Activated T-cell treated with anti-CD3 and anti-CD28 coated beads, Interleukin-2, amount 50 U/mL, for 4 hours (primary cell): Measurements from ENCODE around the gene MARCHF10. TPM values are rescaled to one million over a fixed set of nuclear protein-coding genes. Genes with fewer than 3 reads are reported as not detected.
"Not testable (repeated sequence)": the region's sequence is repeated elsewhere in the genome, so short reads cannot be mapped to it uniquely, and the experiment has no call there.

Experiments
- ATAC-seq, 2 donors: fragments of 200-7000 bp; cut with Tn5 transposase; one replicate each; pipeline ENCODE4 v1.10.0; 2021
- DNase-seq: peaks from one replicate; pipeline ENCODE4 v3.0.0-alpha.2; 2020
- H3K27me3 Mint-ChIP-seq: one replicate; pipeline ENCODE4 v1.8.0; 2021; ENCODE audit warnings: low read depth, mixed read lengths
- H3K36me3 Mint-ChIP-seq: one replicate; pipeline ENCODE4 v1.8.0; 2022; ENCODE audit warnings: mixed read lengths; ENCODE audit not compliant: insufficient read depth
- H3K4me1 Mint-ChIP-seq: one replicate; pipeline ENCODE4 v1.8.0; 2021; ENCODE audit warnings: low read depth, mixed read lengths
- H3K4me3 Mint-ChIP-seq: one replicate; pipeline ENCODE4 v1.8.0; 2021; ENCODE audit warnings: mild to moderate bottlenecking, moderate library complexity, mixed read lengths
- H3K9me3 Mint-ChIP-seq: one replicate; pipeline ENCODE4 v1.8.0; 2021; ENCODE audit warnings: mixed read lengths
- total RNA-seq, 3 donors: library from RNA; stranded (reverse); gene quantifications; one replicate each; pipeline ENCODE4 v1.2.1, GENCODE V29; 2021

MARCHF10 gene
- total RNA-seq, 3 donors from 2014 or later, result not detected

- H3K4me3 Mint-ChIP-seq, H3K4me1 Mint-ChIP-seq, ATAC-seq, DNase-seq, H3K36me3 Mint-ChIP-seq, H3K9me3 Mint-ChIP-seq: not testable (repeated sequence)
- H3K27me3 Mint-ChIP-seq, result peaks cover 11% of the 10 kb centered on the region
These were observed 22.1 kb downstream of the MARCHF10 start for GRCh38 chr17:62785983-62786382.

DNA sequence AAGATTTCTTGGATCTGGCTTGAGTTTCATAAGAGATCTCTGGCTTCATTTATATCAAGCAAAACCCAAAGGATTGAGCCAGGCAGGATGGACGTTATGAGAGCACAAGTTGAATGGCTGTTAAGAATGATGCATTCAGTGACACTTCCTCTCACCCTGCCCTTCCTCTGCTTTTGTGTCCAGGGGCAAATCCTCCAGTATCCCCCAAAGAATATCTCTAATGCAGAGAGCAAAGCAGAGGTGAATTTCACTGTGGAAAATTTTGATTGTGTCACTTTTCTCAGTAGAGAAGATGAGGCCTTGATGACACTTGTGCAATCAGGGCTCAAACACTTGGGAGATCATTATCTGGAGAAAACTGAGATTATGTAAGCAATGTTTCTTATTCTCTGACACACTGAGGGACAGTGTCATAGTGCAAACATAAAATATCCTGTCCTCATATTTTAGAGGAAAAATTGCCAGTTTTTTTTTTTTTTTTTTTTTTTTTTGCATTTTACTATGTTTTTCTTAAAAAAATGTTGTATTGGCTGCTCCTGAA is 25.3 kb downstream of the MARCHF10 start:
- H3K27me3 Mint-ChIP-seq, result peaks cover 8% of the 10 kb centered on the region
- H3K4me1 Mint-ChIP-seq, result no peaks in the 10 kb centered on the region
- no peak for ATAC-seq
- H3K36me3 Mint-ChIP-seq, result peaks cover 4% of the 10 kb centered on the region
- H3K4me3 Mint-ChIP-seq, result no peak overlapping the region
- peaks cover 4% of the 10 kb centered on the region for H3K9me3 Mint-ChIP-seq
- DNase-seq, result no peak

DNA sequence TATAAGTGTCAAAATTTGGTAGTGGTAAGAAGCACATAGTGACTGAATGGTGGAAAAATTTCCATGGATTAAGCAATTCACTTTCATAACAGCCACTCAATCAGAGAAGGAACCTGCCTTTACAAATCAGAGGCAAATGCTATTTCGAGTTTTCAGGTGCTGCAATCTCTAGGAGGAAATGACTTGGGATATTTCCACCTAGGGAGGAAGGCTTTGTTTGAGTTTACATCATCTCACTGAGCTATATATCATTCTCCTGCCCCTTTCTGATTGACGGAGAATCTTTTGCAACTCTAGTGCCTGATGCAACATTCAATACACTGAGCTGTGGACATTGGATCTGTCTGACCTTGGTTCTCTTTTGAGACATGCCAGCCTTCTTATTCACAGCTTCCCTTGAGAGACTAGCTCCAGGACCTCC is 26.3 kb downstream of the MARCHF10 start:
- H3K27me3 Mint-ChIP-seq, result peaks cover 12% of the 10 kb centered on the region
- no peak for ATAC-seq
- no peak overlapping the region for H3K4me3 Mint-ChIP-seq
- H3K36me3 Mint-ChIP-seq, result peaks cover 4% of the 10 kb centered on the region
- H3K9me3 Mint-ChIP-seq, result peaks cover 4% of the 10 kb centered on the region
- DNase-seq, result no peak
- H3K4me1 Mint-ChIP-seq, result no peaks in the 10 kb centered on the region

DNA sequence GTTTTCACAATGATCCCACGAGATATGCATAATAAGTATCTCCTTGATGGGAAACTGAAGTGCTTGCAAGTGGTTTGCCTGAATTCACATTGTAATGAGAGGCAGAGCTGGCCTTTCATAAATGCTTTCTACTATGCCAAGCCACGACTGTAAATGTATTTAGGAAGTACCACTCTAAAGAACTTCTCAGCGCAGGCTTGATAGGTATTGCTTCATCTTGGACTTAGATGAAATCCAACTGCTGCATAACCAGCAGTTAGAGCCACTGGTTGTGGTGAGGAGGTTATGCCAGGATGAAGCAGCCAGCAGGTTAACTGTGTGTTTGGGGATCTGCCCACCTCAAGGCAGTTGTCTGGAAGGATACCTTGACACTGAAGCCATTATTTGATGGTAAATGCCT is 26.8 kb downstream of the MARCHF10 start:
- ATAC-seq (no peak), DNase-seq (no peak)
- Mint-ChIP-seq H3K4me3 (no peak overlapping the region), H3K4me1 (no peaks in the 10 kb centered on the region), H3K27me3 (peaks cover 13% of the 10 kb centered on the region), H3K9me3 (peaks cover 4% of the 10 kb centered on the region), H3K36me3 (peaks cover 4% of the 10 kb centered on the region)

GRCh38 chr17:62780951-62781350 is 27.2 kb downstream of the MARCHF10 start:
- Mint-ChIP-seq H3K9me3 (peaks cover 4% of the 10 kb centered on the region), H3K36me3 (peaks cover 4% of the 10 kb centered on the region), H3K4me1 (no peaks in the 10 kb centered on the region), H3K4me3 (no peak overlapping the region), H3K27me3 (peaks cover 16% of the 10 kb centered on the region)
- ATAC-seq, result no peak
- no peak for DNase-seq

DNA sequence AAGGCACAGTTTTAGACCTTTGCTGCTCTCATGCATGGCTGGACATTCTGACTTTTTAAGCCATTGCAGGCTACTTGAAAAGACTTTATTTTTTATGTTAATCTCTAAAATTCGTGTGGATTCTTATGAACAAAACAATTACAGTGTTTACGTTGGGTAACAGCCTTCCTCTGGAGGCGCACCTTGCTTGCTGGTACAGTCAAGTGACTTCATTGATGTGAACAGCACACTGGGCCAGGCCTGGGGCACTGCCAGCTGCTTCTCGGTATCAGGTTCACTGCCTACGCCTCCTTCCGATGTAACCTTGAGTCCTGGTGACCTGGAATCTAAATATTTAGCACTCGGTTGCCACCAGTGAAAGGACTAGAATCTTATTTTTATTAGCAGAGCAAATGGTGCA is 27.8 kb downstream of the MARCHF10 start:
- no peak for ATAC-seq
- H3K36me3 Mint-ChIP-seq, result peaks cover 4% of the 10 kb centered on the region
- H3K27me3 Mint-ChIP-seq, result peaks cover 14% of the 10 kb centered on the region
- peaks cover 4% of the 10 kb centered on the region for H3K9me3 Mint-ChIP-seq
- H3K4me1 Mint-ChIP-seq, result no peaks in the 10 kb centered on the region
- DNase-seq, result no peak
- no peak overlapping the region for H3K4me3 Mint-ChIP-seq

DNA sequence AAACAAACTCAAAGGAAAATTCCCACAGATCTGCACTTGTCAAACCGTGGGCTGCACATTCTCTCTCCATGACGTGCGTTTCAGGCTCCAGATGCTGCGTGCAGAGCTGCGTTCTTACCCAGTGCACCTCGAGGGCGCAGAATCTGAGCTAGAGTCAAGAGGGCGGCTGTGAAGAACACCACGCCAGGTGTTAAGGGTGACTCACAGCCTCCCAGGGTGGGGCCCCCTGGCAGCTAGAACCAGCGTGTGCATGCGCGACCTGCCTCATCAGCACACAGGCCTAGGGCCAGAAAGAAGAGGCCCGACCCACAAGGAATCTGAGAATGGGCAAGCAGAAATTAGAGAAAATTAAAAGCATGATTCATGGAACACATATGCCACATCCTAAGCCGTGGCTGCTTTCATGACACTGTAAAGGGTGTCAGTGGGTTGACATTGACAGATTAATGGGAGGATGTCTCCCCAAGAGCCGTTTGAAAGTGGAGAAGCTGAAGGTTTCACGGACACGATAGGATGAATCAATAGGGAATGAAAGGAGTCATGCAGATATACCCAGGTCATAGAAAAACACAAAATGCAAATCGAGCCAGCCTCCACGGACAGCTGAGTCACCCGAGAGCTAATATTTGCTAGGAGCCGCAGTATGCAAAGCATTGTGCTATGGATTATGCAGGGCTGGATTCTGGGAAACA is 29.0 kb downstream of the MARCHF10 start:
- Mint-ChIP-seq H3K27me3 (peaks cover 16% of the 10 kb centered on the region), H3K9me3 (peaks cover 4% of the 10 kb centered on the region), H3K4me3 (no peak overlapping the region), H3K36me3 (peaks cover 4% of the 10 kb centered on the region), H3K4me1 (no peaks in the 10 kb centered on the region)
- ATAC-seq, result no peak
- DNase-seq, result no peak

GRCh38 chr17:62775876-62776275 is 32.2 kb downstream of the MARCHF10 start:
- no peak overlapping the region for H3K4me3 Mint-ChIP-seq
- DNase-seq (no peak), ATAC-seq (no peak)
- peaks cover 2% of the 10 kb centered on the region for H3K36me3 Mint-ChIP-seq
- H3K4me1 Mint-ChIP-seq, result no peaks in the 10 kb centered on the region
- H3K9me3 Mint-ChIP-seq, result peaks cover 4% of the 10 kb centered on the region
- H3K27me3 Mint-ChIP-seq, result peaks cover 25% of the 10 kb centered on the region

DNA sequence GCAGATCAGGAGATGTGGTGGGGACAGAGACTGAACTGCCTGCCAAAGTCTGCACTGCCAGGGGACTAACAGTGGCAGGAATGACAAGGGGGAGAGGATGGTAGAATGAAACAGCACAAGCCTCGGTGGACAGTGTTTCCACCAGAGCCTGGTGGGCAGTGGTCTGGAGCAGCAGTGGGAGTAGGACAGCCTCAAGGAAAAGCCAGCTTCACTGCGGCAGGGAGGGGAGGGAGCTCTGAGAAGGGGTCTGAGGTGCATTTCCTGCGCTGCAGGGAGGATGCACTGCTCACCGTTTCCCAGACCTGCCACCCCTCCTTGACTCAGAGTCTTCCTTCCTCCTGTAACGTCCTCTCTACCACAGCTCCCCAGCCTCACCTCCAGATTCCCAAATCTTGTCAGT is 33.8 kb downstream of the MARCHF10 start:
- Mint-ChIP-seq H3K4me3 (no peak overlapping the region), H3K36me3 (peaks cover 2% of the 10 kb centered on the region), H3K27me3 (peaks cover 25% of the 10 kb centered on the region), H3K4me1 (no peaks in the 10 kb centered on the region), H3K9me3 (peaks cover 4% of the 10 kb centered on the region)
- DNase-seq (no peak), ATAC-seq (no peak)

DNA sequence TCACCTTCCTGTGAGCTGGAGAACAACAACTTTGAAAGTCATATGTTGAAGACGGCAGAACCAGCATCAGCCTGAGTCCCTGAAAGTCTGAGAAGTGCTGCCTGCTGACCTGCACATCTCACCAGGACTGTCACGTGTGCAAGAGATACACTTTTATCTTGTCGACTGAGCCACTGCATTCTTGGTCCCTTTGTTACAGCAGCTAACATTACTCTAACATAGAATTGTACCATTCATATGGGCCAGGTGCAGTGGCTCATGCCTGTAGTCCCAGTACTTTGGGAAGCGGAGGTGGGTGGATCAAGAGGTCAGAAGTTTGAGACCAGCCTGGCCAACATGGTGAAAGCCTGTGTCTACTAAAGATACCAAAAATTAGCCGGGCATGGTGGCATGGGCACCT is 40.1 kb downstream of the MARCHF10 start:
- H3K9me3 Mint-ChIP-seq, result peaks cover 4% of the 10 kb centered on the region
- H3K4me3 Mint-ChIP-seq, result no peak overlapping the region
- no peak for ATAC-seq

GRCh38 chr17:62765351-62765750 is 42.8 kb downstream of the MARCHF10 start:
- ATAC-seq (no peak), DNase-seq (no peak)
- Mint-ChIP-seq H3K4me1 (no peaks in the 10 kb centered on the region), H3K36me3 (no peaks in the 10 kb centered on the region), H3K4me3 (no peak overlapping the region), H3K27me3 (peaks cover 16% of the 10 kb centered on the region), H3K9me3 (no peaks in the 10 kb centered on the region)

More for the DNA sequence above, 40.1 kb downstream of the MARCHF10 start:
- H3K4me1 Mint-ChIP-seq, result no peaks in the 10 kb centered on the region
- peaks cover 2% of the 10 kb centered on the region for H3K36me3 Mint-ChIP-seq
- peaks cover 5% of the 10 kb centered on the region for H3K27me3 Mint-ChIP-seq
- no peak for DNase-seq

GRCh38 chr17:62763891-62764600 is 44.1 kb downstream of the MARCHF10 start:
- no peak for DNase-seq
- no peaks in the 10 kb centered on the region for H3K9me3 Mint-ChIP-seq
- H3K4me3 Mint-ChIP-seq, result no peak overlapping the region
- H3K36me3 Mint-ChIP-seq, result no peaks in the 10 kb centered on the region
- peaks cover 23% of the 10 kb centered on the region for H3K27me3 Mint-ChIP-seq
- no peaks in the 10 kb centered on the region for H3K4me1 Mint-ChIP-seq
- no peak for ATAC-seq

GRCh38 chr17:62761884-62762283 is 46.2 kb downstream of the MARCHF10 start:
- Mint-ChIP-seq H3K4me3 (no peak overlapping the region), H3K9me3 (no peaks in the 10 kb centered on the region), H3K36me3 (no peaks in the 10 kb centered on the region), H3K27me3 (peaks cover 26% of the 10 kb centered on the region), H3K4me1 (no peaks in the 10 kb centered on the region)
- DNase-seq (no peak), ATAC-seq (no peak)

- no peak overlapping the region for H3K4me3 Mint-ChIP-seq
- no peak for DNase-seq
- no peaks in the 10 kb centered on the region for H3K9me3 Mint-ChIP-seq
- peaks cover 26% of the 10 kb centered on the region for H3K27me3 Mint-ChIP-seq
- no peaks in the 10 kb centered on the region for H3K4me1 Mint-ChIP-seq
- no peaks in the 10 kb centered on the region for H3K36me3 Mint-ChIP-seq
- ATAC-seq, result no peak
These were observed 47.2 kb downstream of the MARCHF10 start for GRCh38 chr17:62760945-62761267.
